ENCODE data around the gene CENPE.
A peak's percentile ranks its signal among the peaks of the same experiment; 100 is the strongest.

The CENPE gene

DNA sequence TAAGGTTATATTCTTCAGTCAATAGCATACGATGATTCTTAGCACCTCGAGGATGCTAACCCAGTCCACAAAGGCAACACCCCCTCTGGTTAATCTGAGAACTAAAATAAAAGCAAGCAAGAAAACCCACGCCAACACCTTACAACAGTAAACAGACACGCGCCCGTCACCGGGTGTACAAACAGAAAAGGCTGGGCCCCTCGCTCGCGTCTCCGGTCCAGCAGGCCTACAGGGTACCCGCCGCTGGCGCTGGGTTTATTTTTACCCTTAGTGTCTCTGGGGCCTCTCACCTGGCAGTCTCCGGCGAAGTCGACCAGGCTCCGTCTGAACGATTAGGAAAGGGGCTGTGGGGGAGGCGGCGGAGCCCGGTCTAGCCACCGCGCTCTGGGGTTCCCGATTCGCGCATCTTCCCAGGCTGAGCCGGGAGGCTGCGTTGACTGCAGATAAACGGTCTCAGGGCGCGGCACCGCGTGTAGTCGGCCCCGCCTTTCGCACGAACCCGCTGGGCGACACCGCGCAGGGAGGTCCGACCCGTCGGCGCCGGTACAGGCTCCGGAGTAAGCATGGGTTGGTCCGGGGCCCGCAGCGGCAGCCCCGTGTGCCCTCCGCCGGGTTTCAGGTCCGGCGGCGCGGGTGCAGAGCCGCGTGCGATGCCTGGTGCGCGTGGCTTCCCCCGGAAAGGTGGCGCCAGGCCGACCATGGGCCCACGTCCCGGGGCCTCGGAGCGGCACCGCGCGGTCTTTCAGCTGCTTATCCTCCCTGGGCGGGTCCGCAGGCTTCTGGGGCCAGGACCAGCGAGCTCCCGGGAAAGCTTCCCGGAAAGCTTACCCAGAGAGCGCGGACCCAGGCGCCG is 122.0 kb downstream of the CENPE start:
- peak; percentile 46 to 58 for DNase-seq (ENCODE audit: low read depth in 1 of 2, low spot score in 1 of 2)

- DNase-seq (ENCODE audit: low read depth in 1 of 2, low spot score in 1 of 2), result no peak
Observed at GRCh38 chr4:103075435-103075893, 122.7 kb downstream of the CENPE start.

DNA sequence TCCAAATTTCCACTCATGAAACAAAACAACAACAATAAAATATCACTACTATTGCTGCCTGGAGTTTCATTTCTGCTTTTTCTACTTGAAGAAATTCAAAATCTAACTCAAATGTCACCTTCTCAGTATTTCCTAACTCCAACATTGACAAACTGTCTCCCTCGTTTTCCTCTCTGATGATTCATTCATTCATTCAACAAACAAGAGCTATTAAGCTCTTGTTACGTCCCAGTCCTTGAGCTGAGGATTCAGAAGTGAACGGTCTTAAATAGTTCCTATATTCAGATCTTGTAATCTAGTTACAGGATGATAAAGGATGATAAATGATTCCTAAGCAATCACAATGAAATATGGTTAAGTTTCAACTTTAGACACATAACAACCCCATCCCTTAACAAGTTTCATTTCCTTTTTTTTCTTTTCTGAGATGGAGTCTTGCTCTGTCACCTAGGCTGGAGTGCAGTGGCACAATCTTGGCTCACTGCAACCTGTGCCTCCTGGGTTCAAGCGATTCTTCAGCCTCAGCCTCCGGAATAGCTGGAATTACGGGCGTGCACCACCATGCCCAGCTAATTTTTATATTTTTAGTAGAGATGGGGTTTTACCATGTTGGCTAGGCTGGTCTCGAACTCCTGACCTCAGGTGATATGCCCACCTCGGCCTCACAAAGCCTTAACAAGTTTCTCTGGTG is 123.3 kb downstream of the CENPE start:
- DNase-seq (ENCODE audit: low read depth in 1 of 2, low spot score in 1 of 2), result no peak

- no peak for DNase-seq (ENCODE audit: low read depth in 1 of 2, low spot score in 1 of 2)
Observed at GRCh38 chr4:103073792-103074438, 124.2 kb downstream of the CENPE start.

DNA sequence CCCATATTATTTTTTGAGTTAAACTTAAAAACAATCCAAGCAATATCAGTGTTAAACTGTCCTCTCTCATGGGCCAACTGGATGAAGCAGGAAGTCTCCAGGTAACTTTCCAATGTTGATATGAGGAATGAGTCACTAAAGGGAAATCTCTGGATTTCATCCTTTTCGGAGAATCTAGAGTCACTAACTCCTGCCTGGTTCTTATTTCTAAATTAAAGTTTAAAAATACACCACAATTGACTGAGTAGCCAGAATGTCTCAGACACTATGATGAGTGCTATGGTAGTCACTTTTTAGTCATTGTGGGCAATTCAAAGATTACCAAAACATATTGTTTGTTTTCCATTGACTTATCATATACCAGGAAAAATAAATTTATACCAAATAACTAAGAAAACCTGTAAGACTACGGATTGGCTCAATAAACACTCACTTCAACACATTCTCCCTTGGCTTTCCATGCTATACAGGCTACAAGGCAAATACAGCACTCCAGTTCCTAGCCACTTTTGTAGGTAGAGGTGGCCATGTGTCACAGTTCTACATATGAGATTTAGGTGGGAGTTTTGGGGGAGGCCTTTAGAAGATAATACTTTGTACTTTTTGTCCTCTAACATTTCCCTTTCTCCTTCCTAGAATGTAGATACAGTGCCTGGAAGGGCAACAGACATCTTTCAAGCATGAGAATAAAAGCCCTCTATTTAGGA is 130.1 kb downstream of the CENPE start:
- no peak for DNase-seq (ENCODE audit: low read depth in 1 of 2, low spot score in 1 of 2)

GRCh38 chr4:103060453-103061148 is 137.5 kb downstream of the CENPE start:
- no peak for DNase-seq (ENCODE audit: low read depth in 1 of 2, low spot score in 1 of 2)

Data from activated CD4-positive, alpha-beta T cell treated with anti-CD3 and anti-CD28 coated beads, Interleukin-2, amount 50 U/mL, for 24 hours (primary cell).